Right lobe of liver (tissue), 4 donors: ENCODE results near the gene VWA5B2.

Experiments
- CTCF ChIP-seq, 4 donors: fragments of 200-600 bp in 3 of 4; fragments of 450-650 bp in 1 of 4; IDR thresholded peaks; one replicate each; pipeline versions ENCODE4 v1.5.1 to v1.8.0; 2016 to 2022; ENCODE audit warnings: antibody characterized with exemption in 4 of 4, mild to moderate bottlenecking in 2 of 4
- POLR2A ChIP-seq: fragments of 450-650 bp; IDR thresholded peaks from one replicate; pipeline ENCODE4 v1.6.1; 2017; ENCODE audit warnings: antibody characterized with exemption, mild to moderate bottlenecking
- donor health status: DM: no; HTN: no; CAD: no.
- donor health status: DM: no; HTN: no; CAD: no.
- donor health status: DM: no; HTN: yes; CAD: no.

- TF ChIP-seq CTCF (IDR thresholded peaks at IDR 0.05) (no peak), POLR2A (no peak)
These were observed 41.3 kb upstream of the VWA5B2 start for GRCh38 chr3:184188080-184188479.
